ENCODE results near the gene RBM4.

Gene RBM4

DNA sequence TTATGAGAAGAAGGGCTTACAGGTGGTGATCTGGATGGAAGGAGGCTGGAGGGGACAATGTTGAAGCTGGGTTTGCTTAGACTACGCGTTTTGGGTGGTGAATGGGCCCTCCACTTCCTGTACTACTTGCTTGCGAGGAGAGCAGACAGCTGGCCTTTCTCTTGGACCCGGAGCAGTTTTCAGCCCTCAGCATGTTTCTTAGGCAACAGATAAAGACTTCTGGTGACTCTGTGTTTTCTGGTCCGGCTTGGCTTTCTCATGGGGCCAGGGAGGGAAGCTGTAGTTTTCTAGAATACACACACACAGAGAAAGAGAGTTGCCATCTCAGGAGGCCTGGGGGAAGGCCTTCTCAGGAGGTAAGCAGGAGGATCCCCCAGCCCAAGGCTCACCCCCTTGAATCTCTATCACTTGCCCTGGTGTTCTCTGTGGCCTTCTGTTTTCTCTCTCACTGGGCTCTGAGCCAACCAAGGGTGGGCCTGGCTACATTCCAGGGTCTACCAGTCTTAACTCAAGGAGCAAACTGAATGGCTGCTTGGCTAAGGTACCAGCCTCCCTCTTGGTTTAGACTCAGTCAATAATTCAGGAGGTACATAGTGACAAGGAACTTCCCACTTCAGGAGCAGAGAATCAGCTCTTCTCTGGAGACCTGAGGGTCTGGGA, 43.1 kb upstream of the RBM4 start:
- no peak overlapping the region for H3K27ac ChIP-seq
- TF ChIP-seq, protein P1, sequence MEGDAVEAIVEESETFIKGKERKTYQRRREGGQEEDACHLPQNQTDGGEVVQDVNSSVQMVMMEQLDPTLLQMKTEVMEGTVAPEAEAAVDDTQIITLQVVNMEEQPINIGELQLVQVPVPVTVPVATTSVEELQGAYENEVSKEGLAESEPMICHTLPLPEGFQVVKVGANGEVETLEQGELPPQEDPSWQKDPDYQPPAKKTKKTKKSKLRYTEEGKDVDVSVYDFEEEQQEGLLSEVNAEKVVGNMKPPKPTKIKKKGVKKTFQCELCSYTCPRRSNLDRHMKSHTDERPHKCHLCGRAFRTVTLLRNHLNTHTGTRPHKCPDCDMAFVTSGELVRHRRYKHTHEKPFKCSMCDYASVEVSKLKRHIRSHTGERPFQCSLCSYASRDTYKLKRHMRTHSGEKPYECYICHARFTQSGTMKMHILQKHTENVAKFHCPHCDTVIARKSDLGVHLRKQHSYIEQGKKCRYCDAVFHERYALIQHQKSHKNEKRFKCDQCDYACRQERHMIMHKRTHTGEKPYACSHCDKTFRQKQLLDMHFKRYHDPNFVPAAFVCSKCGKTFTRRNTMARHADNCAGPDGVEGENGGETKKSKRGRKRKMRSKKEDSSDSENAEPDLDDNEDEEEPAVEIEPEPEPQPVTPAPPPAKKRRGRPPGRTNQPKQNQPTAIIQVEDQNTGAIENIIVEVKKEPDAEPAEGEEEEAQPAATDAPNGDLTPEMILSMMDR (IDR thresholded peaks at IDR 0.05): no peak
- no peak for TF ChIP-seq ZFX (IDR thresholded peaks at IDR 0.05; ENCODE audit: borderline replicate concordance)

DNA sequence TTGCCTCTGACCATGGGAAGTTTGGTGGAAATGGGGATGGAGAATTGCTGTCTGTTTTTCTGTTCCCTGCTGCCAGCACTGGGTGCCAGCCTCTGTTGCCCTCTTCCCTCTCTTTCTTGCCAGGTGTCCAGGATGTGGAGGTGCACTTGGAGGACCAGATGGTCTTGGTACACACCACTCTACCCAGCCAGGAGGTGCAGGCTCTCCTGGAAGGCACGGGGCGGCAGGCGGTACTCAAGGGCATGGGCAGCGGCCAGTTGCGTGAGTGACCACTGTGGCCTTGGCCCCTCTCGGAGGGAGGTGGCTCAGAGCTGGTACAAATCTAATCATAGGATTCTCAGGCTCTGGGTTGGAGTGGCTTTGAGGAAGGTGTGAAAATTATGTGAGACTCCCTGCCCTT, 39.5 kb upstream of the RBM4 start:
- no peak overlapping the region for H3K27ac ChIP-seq
- TF ChIP-seq ZFX (IDR thresholded peaks at IDR 0.05; ENCODE audit: borderline replicate concordance): no peak
- TF ChIP-seq, protein P1 (IDR thresholded peaks at IDR 0.05): no peak

DNA sequence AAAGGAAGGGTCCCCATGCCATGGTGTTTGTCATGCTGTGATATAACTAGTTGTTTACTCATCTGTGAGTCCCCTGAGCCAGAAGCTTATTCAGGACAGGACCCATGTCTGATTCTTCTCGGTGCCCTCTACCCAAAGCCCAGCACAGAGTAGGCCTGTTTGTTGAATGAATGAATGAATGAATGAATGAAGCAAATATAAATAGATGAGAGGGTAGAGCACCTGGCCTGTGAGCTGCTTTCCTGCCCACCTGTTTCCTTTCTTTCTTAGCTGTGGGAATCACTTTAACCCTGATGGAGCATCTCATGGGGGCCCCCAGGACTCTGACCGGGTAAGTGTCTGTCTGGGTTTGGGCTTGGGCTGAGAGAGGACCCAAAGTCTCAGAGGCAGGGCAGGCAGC, 38.3 kb upstream of the RBM4 start:
- TF ChIP-seq, protein P1 (IDR thresholded peaks at IDR 0.05): no peak
- no peak overlapping the region for H3K27ac ChIP-seq

DNA sequence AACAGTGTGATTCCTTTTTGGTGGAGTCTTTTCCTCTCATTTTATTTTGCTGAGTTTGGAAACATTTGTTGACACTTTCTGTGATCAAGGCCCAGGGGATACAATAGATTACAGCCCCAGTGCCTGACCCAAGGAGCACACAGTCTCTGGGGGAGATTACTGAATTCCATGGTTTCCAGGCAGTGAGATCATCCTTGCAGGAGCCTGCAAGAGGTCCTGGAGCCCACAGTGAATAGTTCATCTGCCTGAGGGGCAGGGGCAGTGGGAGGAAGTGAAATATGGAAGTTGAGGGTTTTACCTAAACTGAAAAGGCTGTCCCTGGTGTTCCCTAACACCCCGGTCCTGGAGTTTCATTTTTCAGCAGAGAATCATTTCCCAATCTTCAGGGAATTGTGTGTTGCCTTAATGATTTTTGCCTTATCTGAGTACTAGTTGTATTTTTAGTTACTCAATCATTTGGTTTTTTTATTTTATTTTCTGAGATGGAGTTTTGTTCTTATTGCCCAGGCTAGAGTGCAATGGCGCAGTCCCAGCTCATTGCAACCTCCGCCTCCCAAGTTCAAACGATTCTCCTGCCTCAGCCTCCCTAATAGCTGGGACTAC, 37.8 kb upstream of the RBM4 start:
- H3K27ac ChIP-seq: no peak overlapping the region
- TF ChIP-seq, protein P1 (IDR thresholded peaks at IDR 0.05): no peak
- no peak for TF ChIP-seq ZFX (IDR thresholded peaks at IDR 0.05; ENCODE audit: borderline replicate concordance)

DNA sequence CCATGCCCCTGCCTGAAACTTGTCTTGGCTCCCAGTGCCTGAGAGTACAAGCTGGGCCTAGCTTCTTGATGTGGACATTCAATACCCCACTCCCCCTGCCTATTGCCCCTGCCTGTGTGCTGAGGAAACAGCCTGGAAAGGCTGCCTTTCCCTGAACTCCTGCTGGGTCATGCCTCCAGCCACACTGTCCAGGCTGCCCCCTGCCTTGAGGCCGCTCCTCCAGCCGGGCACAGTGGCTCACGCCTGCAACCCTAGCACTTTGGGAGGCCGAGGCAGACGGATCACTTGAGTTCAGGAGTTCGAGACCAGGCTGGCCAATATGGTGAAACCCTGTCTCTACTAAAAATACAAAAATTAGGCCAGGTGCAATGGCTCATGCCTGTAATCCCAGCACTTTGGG, 35.4 kb upstream of the RBM4 start:
- no peak for TF ChIP-seq ZFX (IDR thresholded peaks at IDR 0.05; ENCODE audit: borderline replicate concordance)
- H3K27ac ChIP-seq: no peak overlapping the region

DNA sequence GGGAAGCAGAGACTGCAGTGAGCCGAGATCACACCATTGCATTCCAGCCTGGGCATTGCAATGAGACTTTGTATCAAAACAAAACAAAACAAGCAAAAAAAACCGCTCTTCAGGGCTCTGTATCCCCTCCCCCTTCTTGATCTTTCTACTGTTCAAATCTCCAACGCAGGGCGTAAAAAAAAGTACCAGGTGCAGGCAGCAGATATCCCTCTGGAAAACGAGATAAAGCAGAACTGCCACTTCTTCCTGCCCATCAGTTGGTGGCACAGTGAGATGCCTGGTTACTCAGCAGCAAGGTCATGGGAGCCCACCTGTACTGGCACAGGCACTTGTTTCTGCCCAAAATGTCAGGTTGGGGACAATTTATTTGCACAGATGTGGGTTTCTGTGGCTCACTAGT, 34.3 kb upstream of the RBM4 start:
- H3K27ac ChIP-seq: no peak overlapping the region
- TF ChIP-seq ZFX (IDR thresholded peaks at IDR 0.05; ENCODE audit: borderline replicate concordance): no peak
- TF ChIP-seq, protein P1 (IDR thresholded peaks at IDR 0.05): no peak

DNA sequence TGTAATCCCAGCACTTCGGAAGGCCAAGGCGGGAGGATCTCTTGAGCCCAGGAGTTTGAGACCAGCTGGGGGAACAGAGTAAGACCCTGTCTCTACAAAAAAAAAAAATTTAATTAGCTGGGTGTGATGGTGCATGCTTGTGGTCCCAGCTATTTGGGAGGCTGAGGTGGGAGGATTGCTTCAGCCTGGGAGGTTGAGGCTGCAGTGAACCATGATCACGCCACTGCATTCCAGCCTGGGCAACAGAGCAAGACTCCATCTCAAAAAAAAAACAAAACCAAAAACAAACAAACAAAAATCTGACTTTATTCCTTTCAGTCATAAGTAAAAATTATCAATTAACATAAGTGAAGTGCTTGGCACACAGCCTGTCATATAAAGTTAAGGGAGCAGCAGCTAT, 31.9 kb upstream of the RBM4 start:
- peak overlapping the region; percentile 4; the same call in 1 of the 2 replicates for H3K27ac ChIP-seq

DNA sequence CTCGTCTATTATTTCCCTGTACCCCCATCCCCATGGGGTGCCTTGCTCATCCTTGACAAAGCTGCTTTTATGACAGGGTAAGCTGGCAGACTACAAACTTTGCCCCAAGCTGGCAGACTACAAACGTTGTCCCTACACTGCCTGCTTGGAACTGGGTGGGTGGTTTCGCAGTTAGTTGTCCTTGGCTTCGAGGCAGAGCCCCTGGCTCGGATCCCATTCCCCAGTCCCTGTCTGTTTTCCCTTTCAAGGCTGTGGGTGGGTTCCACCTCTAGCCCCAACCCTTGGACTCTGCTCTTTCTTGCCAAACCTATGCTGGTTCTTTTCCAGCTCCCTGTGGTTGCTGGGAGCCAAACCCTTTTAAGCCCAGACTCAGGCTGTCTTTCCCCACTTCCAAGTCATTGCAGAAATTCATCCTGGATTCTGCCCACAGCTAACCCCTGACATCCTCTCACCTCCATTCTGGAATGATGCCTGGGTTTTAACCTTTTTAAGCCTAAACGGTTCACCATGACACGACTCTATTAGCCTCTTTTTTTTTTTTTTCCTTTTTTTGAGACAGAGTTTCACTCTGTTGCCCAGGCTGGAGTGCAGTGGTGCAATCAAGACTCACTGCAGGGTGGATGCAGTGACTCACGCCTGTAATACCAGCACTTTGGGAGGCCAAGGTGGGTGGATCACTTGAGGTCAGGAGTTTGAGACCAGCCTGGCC, 31.2 kb upstream of the RBM4 start:
- H3K27ac ChIP-seq: peak overlapping the region; percentile 4; the same call in 1 of the 2 replicates
- TF ChIP-seq, protein P1 (IDR thresholded peaks at IDR 0.05): no peak
- TF ChIP-seq ZFX (IDR thresholded peaks at IDR 0.05; ENCODE audit: borderline replicate concordance): no peak

Measured in 22Rv1 (cell line).